ENCODE data around the gene WWC2.

The WWC2 gene

DNA sequence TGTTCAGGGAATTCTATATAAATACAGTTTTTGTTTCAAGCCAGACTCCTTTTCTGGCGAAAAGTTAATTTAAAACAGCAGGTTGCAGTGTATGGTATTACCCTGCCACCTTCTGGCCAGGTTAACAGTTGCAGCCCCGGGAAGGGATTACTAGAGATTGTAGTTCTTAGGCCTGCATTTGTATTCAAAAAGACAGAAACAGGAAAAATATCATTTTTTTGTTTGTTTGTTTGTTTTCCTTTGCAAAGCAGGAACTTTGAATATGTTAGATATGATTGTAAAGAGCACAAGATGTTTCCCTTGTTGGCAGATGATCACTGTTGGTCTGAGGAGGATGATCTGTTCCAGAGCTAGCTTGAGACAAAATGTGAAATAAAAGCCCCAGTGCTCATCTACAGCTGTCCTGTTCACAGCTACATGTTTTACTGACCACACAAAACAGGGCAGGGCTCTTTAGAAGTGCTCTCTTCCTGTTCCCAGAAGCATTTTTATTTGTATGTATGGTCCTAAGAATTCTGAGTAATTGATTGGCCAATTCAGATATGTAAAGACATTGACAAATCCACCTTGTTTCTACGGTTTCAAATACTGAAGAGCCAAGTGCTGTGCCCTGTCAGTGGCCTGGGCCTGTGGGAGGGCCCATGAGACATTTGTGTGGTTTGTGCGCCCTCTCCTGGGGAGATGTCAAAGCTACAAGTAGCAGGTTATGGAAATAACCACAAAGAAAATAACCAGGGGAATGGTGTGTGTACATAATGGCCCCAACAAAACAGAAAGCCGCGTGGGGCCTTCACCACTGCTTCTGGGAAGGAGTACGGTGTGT lies 163.1 kb downstream of the WWC2 start:
- DNase-seq, result peak; percentile 92

DNA sequence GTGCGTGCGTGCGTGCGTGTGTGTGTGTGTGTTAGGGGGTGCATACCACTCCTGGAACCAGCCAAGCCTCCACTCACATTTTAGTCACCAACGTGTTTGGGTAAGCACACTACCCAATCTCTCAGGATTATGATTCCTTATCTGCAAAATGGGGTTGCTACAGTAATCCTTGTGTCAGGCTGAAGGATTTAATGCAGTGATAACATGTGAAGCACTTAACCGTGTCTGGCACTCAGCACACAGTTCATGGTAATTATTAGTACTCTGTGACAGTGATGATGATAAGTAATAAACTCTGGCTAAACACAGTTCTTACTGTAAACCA lies 163.7 kb downstream of the WWC2 start:
- no peak for DNase-seq

DNA sequence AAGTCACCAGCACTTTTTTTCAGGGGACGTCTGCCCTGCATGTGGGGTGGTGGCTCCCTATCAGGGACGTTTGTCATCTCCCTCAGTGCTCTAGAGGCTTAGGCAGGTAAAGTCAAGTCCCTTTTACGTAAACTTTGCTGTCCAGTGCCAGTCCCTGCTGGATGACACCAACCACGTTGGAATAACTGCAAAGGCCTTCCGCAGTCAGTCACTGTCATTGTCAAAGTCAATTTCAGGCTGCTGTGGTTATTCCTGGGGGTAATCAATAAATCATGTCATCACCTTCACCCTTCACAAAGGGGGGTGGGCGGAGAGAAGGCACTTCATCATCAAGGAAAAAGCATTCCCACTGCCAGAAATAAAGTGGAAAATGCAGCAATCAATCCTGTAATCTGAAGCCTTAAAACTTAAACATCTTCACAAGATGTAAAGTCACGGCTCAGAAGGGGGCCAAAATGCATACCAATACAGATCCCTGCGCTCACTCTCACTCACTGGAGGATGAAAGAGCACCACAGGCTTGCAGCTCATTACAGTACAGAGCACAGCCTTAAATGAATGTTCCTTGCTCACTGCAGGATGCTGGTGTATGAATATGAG lies 164.8 kb downstream of the WWC2 start:
- DNase-seq, result peak; percentile 51

DNA sequence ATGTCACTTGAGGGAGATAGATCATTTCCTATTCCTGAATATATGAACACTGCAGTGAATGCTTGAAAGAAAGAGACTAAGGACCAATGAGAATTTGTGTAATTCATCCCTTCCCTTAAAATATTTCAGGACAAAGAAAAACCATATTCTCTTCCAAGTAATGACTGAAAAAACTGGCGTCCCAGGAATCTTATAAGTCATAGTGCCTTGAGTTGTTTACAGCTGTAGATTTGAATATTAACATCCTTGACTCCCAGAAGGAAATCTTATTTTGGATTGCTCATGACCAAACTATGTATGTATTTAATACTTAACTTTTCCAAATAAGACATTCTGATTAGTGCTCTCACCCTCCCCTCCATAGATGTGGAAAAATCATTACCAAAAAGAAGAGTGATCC lies 165.6 kb downstream of the WWC2 start:
- no peak for DNase-seq

DNA sequence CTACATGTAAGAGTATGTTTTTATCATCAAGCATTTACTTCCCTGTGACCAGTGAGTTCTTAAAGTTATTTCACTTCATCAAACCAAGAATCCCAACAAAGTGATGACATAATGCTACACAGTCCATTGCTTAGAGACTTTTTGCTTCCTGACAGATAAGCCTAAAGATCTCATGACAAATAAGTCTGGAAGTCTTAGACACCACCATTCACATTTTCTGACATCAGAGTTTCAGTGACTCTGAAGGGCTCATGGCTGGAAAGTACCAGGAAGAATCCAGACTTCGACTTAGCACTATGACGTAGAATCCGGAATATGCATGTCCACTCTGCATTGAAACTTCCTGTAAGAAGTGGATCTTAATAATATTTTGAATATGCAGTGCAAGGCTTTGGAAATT lies 167.3 kb downstream of the WWC2 start:
- no peak for DNase-seq

DNA sequence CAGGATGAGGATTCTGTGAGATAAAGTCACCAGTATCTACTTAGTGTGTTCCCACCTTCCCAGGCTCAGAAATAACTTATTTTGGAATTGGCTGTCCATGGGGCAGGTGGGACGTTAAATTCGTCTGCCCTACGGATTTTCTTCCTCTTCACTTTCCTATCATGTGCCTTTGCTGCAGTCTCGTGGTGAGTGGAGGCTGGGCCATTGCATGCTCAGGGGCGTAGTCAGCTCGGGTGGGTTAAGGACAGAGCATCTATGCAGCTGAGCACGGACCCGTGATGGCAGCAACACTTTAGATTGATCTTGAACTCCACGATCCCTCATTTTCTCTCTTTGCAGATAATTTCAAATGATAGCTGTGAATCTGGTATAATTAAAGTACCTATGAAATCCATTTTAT lies 169.5 kb downstream of the WWC2 start:
- no peak for DNase-seq

DNA sequence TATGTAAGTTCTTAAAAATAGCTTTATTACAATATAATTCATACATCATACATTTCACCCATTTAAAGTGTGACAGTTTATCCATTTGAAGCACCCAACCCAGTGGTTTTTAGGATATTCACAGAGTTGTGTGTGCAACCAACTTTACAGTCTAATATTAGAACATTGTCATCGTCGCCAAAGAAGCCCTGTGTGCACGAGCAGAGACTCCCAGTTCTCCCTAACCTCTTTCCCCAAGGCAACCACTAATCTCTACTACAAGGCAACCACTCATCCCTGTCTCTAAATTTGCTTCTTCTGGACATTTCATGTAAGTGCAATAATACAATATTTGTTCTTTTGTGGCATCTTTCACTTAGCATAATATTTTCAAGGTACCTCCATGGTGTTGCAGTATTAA lies 173.3 kb downstream of the WWC2 start:
- no peak for DNase-seq

DNA sequence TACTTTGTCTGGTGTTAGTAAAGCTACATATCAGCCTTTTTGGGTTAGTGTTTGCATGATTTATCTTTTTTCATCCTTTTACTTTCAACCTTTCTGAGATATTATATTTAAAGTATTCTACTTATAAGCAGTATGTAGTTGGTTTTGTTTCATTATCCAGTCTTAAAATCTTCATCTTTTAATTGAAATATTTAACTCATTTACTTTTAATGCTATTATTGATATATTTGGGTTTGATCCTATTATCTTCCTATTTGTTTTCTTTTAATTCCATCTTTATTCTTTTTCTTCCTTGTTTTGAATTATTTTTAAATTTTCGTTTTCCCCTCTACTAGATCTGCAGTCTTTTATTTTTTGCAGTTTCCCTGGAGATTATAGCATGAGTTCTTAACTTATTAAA lies 177.0 kb downstream of the WWC2 start:
- DNase-seq, result no peak

DNA sequence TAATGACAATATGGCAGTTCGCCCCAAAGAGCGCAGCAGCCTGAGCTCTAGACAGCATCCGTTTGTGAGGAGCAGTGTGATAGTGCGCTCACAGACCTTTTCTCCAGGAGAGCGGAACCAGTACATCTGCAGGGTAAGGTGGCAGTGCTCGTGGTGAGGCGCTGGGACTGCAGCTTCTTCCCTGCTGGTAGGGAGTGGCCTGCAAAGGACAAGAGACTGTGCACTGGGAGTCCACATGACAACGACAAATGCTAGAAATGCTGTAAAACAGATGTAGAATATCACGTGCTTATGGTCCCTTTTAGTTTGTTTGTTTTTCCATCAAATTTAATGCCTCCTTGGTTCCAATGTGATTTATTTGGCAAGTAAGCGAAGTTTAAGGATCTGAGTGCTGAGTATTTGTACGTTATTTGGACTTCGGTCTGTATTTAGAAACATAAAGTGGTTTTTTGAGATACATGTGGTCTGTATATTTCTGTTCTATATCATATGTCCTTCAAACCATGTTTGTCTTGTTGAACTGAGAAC lies 185.3 kb downstream of the WWC2 start:
- DNase-seq, result peak; percentile 25

DNA sequence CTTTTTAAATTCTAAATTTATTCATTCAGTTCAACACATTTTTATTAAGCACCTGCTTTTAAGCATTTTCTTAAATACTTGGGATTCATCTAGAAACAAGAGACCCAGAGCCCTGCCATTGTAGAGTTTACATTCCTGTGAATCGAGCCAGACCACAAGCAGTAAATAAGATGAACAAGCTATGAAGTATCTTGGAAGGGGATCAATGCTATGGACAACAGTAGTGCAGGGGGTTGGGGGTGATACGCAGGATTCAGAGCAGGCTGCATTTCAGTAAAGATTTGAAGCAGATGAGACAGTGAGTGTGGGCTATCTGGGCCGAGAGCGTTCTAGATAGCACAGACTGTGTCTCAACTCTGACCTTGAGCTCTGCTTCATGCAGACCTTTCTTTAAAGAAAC lies 185.9 kb downstream of the WWC2 start:
- DNase-seq, result peak; percentile 40

DNA sequence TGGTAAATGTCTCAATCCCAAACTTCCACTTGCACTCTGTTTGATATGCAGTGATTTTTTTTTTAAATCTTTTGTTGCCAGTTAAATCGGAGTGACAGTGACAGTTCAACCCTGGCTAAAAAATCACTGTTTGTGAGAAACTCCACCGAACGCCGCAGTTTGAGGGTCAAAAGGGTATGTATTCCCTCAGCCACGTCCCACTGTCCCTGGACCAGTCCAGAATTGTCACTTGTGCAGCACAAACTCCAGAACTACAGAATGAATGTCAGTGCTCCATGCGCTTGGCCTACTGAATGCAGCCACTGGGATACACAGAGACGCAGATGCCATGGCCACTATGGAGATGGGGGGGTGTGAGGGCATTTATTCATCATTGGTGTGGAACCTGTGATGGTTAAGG lies 186.8 kb downstream of the WWC2 start:
- no peak for DNase-seq

DNA sequence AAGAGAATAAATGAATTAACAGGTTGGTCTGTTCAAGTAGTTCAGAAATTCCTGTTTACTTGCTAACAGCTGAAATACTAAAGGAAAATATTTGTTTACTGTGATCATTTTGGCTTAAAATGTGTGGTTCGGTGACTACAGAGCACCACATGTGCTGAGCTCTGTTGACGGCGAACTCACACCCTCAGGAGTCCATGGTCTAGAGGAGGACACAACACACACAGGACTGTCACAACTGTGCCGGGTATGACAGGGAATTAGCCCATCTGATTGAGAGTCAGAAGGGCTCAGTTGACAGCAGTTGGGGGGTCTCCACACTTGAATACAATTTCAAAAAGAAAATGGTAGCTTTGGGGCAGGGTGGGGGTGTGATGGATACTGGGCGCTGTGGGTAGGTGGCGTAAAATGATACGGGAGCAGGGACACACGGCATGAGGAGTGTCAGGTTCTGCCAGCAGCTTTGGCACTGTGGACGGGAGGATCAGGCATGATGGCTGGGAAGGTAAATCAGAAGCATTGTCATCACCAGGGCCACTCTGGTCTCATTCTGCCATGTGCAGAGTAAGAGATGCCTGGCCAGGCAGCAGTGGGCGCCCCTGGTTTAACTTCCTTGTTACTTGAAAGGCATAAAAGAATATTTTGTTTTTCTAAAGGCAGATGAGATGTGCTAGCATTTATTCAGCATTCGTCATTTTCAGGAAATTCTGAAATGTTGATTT lies 187.7 kb downstream of the WWC2 start:
- no peak for DNase-seq

DNA sequence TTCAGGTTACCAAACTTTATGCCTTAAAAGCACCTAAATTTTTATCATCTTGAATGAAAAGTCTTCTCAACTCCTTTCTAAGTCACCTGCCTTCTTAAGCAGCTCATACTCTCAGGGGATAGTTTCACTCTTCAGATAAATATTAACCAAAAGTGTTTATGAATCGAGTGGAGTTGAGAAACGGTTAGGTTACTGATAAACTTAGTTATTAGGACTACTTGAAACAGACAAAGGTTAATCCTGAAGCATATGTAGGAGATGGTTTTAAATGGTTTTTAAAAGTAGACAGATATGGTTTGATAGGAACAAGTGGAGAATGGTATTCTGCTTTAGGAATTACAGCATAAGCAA lies 188.2 kb downstream of the WWC2 start:
- DNase-seq, result no peak

DNA sequence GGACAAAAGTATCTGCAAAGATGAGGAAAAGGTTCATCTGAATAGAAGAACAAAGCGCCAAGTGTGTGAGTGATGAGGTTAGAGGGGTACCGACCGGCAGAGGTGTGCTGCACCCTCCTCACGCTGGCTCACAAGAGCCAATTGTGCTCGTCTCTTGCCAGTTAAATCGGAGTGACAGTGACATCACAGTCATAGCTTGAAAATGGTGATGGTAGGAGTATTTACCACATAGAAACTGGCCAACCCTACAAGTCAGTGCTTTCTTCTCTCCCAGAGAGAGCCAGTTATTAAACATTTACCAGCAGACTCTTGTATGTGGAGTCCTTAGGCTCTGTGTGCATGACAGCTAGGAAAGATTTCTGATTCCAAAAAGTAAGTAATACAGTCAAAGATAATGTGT lies 188.6 kb downstream of the WWC2 start:
- no peak for DNase-seq

DNA sequence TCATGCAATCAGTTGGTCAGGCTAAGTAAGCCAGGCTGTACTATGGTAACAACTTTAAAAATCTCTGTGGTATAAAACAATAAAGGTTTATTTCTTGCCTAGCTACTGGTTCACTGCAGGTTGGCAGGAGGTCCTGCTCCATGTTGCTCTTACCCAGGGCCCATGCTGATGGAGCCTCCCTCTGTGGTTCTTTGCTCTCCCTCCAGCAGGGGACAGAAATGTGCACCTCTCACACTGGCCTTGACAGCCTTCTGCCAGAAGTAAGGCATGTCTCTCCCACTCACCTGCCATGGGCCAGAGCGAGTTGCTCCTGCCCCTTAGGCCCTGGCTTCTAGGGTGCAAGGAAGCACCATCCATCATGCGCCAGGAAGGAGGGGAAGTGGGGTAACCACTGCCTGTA lies 189.9 kb downstream of the WWC2 start:
- DNase-seq, result no peak

DNA sequence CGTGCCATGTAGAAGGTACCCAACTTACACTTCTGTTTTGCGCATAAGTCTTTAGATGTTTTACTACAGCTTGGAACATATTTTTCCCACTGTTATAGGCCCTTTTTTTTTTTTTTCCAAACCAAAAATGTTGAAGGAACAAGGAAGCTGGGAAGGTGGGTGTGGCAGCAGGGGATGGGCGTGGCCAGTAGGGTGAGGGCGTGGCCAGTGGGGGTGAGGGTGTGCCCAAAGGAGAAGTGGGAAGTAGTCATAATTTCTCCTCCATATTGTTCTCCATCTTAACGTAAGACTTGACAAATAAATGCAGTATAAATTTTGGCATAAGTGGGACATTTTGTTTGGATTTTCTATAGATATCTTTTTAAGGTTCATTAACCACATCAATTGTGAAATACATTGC lies 190.6 kb downstream of the WWC2 start:
- no peak for DNase-seq

DNA sequence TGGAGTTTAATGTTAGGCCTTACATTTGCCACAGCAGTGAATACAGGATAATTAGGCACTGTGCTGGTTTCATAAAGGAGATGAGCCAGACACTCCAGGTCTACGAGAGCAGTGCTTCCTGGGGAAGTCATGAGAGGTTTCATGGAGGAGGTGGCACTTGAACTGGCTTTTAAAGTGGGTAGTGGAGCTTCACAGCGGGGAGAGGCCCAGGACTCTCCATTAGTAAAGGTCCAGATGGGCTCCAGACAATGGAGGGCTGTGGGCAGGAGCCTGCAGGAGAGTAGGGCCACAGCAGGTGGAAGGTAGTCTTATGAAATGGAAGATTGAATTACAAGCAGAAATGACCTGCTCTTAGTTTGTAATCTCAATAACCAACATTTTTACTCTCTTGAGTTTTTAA lies 192.0 kb downstream of the WWC2 start:
- DNase-seq, result no peak

DNA sequence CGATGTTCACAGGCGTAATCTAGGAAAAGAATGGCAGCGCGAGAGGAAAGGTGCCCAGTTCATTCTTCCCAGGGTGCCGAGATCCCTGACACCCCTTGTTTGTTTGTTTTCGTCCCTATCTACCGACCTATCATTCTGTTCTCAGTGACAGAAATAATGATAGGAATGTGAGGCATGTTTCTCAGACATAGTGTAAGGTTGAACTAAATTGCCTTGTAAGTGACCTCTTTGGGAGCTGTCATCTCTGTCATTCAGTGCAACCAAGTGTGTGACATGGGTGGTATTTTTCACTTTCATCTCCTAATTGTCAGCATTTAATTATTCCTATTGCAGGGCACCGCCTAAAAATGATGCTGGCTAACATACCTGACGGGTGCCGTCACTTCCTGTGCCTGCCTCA lies 196.7 kb downstream of the WWC2 start:
- DNase-seq, result no peak

DNA sequence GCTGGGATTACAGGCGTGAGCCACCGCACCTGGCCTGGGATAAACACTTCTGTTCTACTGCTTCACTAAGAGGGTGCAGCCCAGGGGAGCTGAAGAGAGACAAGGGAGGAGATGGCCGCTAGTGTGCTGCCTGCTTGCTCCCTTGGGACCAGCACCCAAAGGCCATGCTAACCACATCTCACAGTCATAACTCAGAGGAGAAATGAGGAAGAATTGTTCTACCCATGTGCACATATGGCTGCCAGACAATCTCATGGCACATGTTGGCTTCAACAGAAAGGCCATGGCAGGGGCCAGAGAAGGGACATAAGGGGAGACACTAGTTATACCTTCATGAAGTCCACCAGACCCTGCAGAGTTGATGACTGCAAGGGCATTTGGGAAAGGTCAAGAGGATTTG lies 198.6 kb downstream of the WWC2 start:
- DNase-seq, result no peak

DNA sequence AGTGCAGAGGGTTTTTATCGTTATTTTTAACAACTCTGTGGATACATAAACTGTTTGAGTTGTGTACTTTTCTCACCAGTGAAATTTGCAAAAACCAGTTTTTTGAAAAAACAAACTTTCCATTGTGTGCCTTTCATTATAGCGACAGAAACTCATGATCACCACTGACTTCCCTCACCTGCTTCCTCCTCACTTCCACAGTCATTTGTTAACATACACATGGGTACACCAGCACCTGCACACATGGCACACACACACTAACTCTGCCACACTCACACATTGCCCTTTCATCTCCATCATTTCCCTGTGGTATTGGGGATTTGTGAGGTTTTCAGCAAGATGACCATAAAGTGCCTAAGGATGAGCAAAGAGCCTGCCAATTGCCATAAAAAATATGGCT lies 200.4 kb downstream of the WWC2 start:
- no peak for DNase-seq

DNA sequence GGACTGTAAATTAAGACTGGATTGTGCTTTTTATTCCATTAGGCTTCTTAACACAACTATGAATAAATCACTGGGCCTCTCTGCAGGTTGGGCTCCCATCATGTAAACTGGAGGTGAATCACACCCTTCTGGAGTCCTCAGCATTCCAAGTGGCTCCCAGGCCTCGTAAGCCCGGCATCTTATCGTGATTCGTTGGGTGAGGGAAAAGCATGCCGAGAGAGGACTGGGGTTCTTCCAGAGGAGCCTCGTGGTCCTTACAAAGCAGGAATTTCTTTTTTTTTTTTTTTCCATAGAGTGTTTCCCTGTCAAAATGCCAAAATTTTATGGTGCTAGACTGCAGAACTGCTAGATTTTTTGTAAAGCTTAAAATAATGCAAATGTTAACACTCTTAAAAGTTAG lies 201.0 kb downstream of the WWC2 start:
- no peak for DNase-seq

DNA sequence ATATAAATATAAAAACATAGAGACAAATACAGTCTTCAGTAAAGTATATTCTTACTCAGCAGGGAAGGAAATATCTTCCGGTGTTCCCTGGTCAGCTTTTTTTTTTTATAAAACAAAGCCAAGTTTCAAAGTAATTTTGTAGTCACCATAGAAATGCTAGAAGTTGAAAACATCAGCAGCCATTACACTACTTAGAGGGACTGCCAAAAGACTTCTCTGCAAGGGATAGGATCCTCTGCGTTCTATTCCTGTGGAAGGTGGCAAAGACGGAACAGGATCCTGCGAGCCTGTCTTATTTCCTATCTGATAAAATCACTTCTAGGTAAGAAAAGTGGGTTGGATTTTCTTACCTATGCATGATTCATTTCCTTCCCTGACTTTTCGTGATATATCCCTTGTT lies 201.6 kb downstream of the WWC2 start:
- DNase-seq, result no peak

DNA sequence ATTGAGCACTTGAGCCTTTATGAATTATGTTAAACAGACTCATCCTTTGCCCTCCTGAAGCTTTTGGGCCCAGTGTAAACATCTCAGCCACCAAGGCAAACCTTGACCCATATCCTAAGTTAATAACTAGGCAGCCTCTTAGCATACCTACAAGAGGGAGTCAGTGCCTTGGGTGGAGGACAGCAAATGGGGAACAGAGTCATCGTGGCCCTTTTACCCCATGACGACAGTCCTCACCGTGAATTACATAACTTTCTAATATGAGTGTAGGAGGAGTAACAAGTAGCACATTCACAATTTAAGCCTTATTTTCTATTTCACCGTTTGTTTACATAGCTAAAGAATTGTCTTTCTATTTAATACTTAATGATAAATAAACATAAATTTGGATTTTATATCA lies 204.2 kb downstream of the WWC2 start:
- DNase-seq, result no peak

DNA sequence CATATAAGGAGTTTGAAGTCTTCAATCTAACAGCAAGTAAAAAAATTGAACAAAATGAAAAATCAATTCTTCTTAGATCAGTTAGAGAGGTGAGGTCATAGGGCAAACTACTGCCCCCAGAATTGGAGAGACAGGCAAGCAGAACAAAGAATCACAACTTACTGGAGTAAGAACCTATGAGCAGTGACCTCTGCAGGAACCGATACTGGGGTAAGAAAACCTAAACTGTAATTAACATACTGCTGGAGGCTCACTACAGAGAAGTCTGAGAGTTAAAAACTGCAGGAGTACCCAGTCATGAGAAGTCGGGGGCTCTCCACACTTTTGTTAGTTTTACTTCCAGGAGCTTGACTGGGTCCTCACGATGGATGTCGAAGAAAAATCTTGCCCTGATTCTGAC lies 205.0 kb downstream of the WWC2 start:
- DNase-seq, result no peak

All from eye (tissue), 1 donor.